Brain pericyte (primary cell): ENCODE measurements around the gene DSG3.

Experiments used
- DNase-seq: peaks from one replicate; pipeline ENCODE4 v3.0.0-alpha.2; 2012; ENCODE audit warnings: low read depth, low spot score

DSG3 gene

GRCh38 chr18:31430072-31430471 is 17.5 kb upstream of the DSG3 start:
- DNase-seq: no peak

GRCh38 chr18:31430554-31430953 is 17.0 kb upstream of the DSG3 start:
- DNase-seq: no peak

GRCh38 chr18:31432316-31432715 is 15.2 kb upstream of the DSG3 start:
- no peak for DNase-seq

- DNase-seq: no peak
Observed at GRCh38 chr18:31436825-31437224, 10.7 kb upstream of the DSG3 start.

- no peak for DNase-seq
Observed at GRCh38 chr18:31438402-31438801, 9.1 kb upstream of the DSG3 start.

- DNase-seq: no peak
Observed at GRCh38 chr18:31439807-31440325, 7.7 kb upstream of the DSG3 start.

GRCh38 chr18:31440787-31441186 is 6.8 kb upstream of the DSG3 start:
- DNase-seq: no peak

GRCh38 chr18:31441493-31441892 is 6.0 kb upstream of the DSG3 start:
- no peak for DNase-seq

- no peak for DNase-seq
Observed at GRCh38 chr18:31444142-31444541, 3.4 kb upstream of the DSG3 start.

- no peak for DNase-seq
Observed at GRCh38 chr18:31445908-31446307, 1.6 kb upstream of the DSG3 start.

GRCh38 chr18:31446854-31447253 is 687 bp upstream of the DSG3 start:
- DNase-seq: no peak

- no peak for DNase-seq
Observed at GRCh38 chr18:31450409-31450808, 2.9 kb downstream of the DSG3 start.

GRCh38 chr18:31451625-31452024 is 4.1 kb downstream of the DSG3 start:
- no peak for DNase-seq

- no peak for DNase-seq
Observed at GRCh38 chr18:31454066-31454708, 6.6 kb downstream of the DSG3 start.

- DNase-seq: no peak
Observed at GRCh38 chr18:31469629-31470028, 22.1 kb downstream of the DSG3 start.

- no peak for DNase-seq
Observed at GRCh38 chr18:31478688-31479087, 31.1 kb downstream of the DSG3 start.

- no peak for DNase-seq
Observed at GRCh38 chr18:31482051-31482450, 34.5 kb downstream of the DSG3 start.

GRCh38 chr18:31483396-31483795 is 35.9 kb downstream of the DSG3 start:
- DNase-seq: no peak

- no peak for DNase-seq
Observed at GRCh38 chr18:31484461-31484860, 36.9 kb downstream of the DSG3 start.

- no peak for DNase-seq
Observed at GRCh38 chr18:31486165-31486564, 38.6 kb downstream of the DSG3 start.

- no peak for DNase-seq
Observed at GRCh38 chr18:31487246-31488015, 39.9 kb downstream of the DSG3 start.

GRCh38 chr18:31489311-31489710 is 41.8 kb downstream of the DSG3 start:
- DNase-seq: no peak

GRCh38 chr18:31490387-31490786 is 42.8 kb downstream of the DSG3 start:
- DNase-seq: no peak
